DMS53 treated with DMSO at 0.1 percent for 48 hours (cell line): ENCODE measurements around the gene ZAR1.
"Not testable (repeated sequence)": the region's sequence is repeated elsewhere in the genome, so short reads cannot be mapped to it uniquely, and the experiment has no call there.

Experiments used
- DNase-seq: peaks from one replicate; lab custom pipeline; 2025; ENCODE audit not compliant: unreplicated experiment; lab: John Stamatoyannopoulos, UW

ZAR1 gene

GRCh38 chr4:48490012-48490679 is at the start of gene ZAR1:
TSS of gene ZAR1 (plus strand) at chr4:48490252. CDS start at chr4:48490292, 40 bp downstream.
- peak; percentile 28 for DNase-seq

- not testable (repeated sequence) for DNase-seq
Observed at GRCh38 chr4:48440914-48441313, 49.1 kb upstream of the ZAR1 start.

GRCh38 chr4:48445704-48446103 is 44.3 kb upstream of the ZAR1 start:
- DNase-seq: peak; percentile 10

GRCh38 chr4:48446642-48447041 is 43.4 kb upstream of the ZAR1 start:
- DNase-seq: no peak

GRCh38 chr4:48449151-48449550 is 40.9 kb upstream of the ZAR1 start:
- DNase-seq: no peak

GRCh38 chr4:48450740-48451139 is 39.3 kb upstream of the ZAR1 start:
- DNase-seq: no peak

GRCh38 chr4:48451656-48452055 is 38.4 kb upstream of the ZAR1 start:
- DNase-seq: not testable (repeated sequence)

- DNase-seq: no peak
Observed at GRCh38 chr4:48454591-48454990, 35.5 kb upstream of the ZAR1 start.

- DNase-seq: no peak
Observed at GRCh38 chr4:48461000-48461399, 29.1 kb upstream of the ZAR1 start.

- no peak for DNase-seq
Observed at GRCh38 chr4:48462363-48462762, 27.7 kb upstream of the ZAR1 start.

- no peak for DNase-seq
Observed at GRCh38 chr4:48467442-48467841, 22.6 kb upstream of the ZAR1 start.

GRCh38 chr4:48467891-48468290 is 22.2 kb upstream of the ZAR1 start:
- no peak for DNase-seq

- no peak for DNase-seq
Observed at GRCh38 chr4:48470137-48470536, 19.9 kb upstream of the ZAR1 start.

GRCh38 chr4:48470570-48470969 is 19.5 kb upstream of the ZAR1 start:
- no peak for DNase-seq

- DNase-seq: peak; percentile 12
Observed at GRCh38 chr4:48472794-48473193, 17.3 kb upstream of the ZAR1 start.

GRCh38 chr4:48475770-48476169 is 14.3 kb upstream of the ZAR1 start:
- DNase-seq: no peak

GRCh38 chr4:48478273-48478672 is 11.8 kb upstream of the ZAR1 start:
- DNase-seq: no peak

- no peak for DNase-seq
Observed at GRCh38 chr4:48481581-48481980, 8.5 kb upstream of the ZAR1 start.

- peak; percentile 28 for DNase-seq
Observed at GRCh38 chr4:48483006-48483776, 6.9 kb upstream of the ZAR1 start, which contains the start of gene SLC10A4. TSS of gene SLC10A4 (plus strand) at chr4:48483343. CDS start at chr4:48483562, 219 bp downstream.

GRCh38 chr4:48483777-48484493 is 6.1 kb upstream of the ZAR1 start:
- DNase-seq: peak; percentile 17

GRCh38 chr4:48484494-48485168 is 5.4 kb upstream of the ZAR1 start:
- no peak for DNase-seq
